Testis (tissue), 3 donors: Measurements from ENCODE around the gene ABCA5. TPM values are rescaled to one million over a fixed set of nuclear protein-coding genes. Genes with fewer than 3 reads are reported as not detected.

Experiments used
- DNase-seq: peaks from one replicate; pipeline ENCODE4 v3.0.0-alpha.2; 2019
- H3K27ac ChIP-seq, 2 donors: fragments of 200-600 bp; sonication (generic); one replicate each; pipeline ENCODE4 v1.5.1; 2019
- H3K27me3 ChIP-seq: fragments of 200-600 bp; sonication (generic); one replicate; pipeline ENCODE4 v1.5.1; 2019
- H3K36me3 ChIP-seq: fragments of 200-600 bp; sonication (generic); one replicate; pipeline ENCODE4 v1.5.1; 2017; ENCODE audit warnings: low read depth; ENCODE audit errors: missing control alignments
- H3K4me1 ChIP-seq: fragments of 200-600 bp; sonication (generic); one replicate; pipeline ENCODE4 v1.5.1; 2019
- H3K4me3 ChIP-seq, 2 donors: fragments of 200-600 bp; sonication (generic); one replicate each; pipeline ENCODE4 v1.5.1; 2017 to 2019
- H3K9me3 ChIP-seq: fragments of 200-600 bp; sonication (generic); one replicate; pipeline ENCODE4 v1.5.1; 2017
- CTCF ChIP-seq, 3 experiments: fragments of 450-650 bp in 2 of 3; fragments of 200-600 bp in 1 of 3; sonication (generic) in 1 of 3; IDR thresholded peaks; one replicate each; pipeline ENCODE4 v1.5.1; 2016 to 2019; ENCODE audit warnings: antibody characterized with exemption in 3 of 3, mild to moderate bottlenecking in 2 of 3, moderate library complexity in 1 of 3
- POLR2A ChIP-seq: fragments of 450-650 bp; IDR thresholded peaks from one replicate; pipeline ENCODE4 v1.6.1; 2017; ENCODE audit warnings: antibody characterized with exemption, mild to moderate bottlenecking, moderate library complexity
- WGBS, 2 donors: methylation state at CpG; one replicate each; pipeline ENCODE4 v1.1.5; 2018; 5-methylcytosine and 5-hydroxymethylcytosine counted together
- intact Hi-C: fragments of 100-400 bp; cut with DNase I; formaldehyde crosslinking; loops from one replicate; pipeline ENCODE4 v1.15.1; 2023; ENCODE audit warnings: low total_unique reads
- polyA plus RNA-seq: library from polyadenylated mRNA; stranded (reverse); fragments of 350-450 nt; fragmentation: Illumina TruSeq; extraction: RNeasy Lipid Tissue Mini Kit (QIAGEN cat#74804); gene quantifications from one replicate; pipeline ENCODE4 v1.2.3, GENCODE V29; 2014; ENCODE audit warnings: low read depth, low replicate concordance; ENCODE audit not compliant: insufficient read depth
- total RNA-seq, 2 donors: library from RNA; depleted of rRNA; stranded (reverse); fragments of >200 nt; gene quantifications; one replicate each; pipeline ENCODE4 v1.2.3, GENCODE V29; 2016

Gene ABCA5
- total and polyA plus RNA-seq, 3 donors from 2014 or later, result 22.6 to 59.8 (median 50.6) TPM

GRCh38 chr17:69323806-69324205 is 3.1 kb downstream of the ABCA5 start:
- peaks cover 7% of the 10 kb centered on the region for H3K4me1 ChIP-seq
- DNase-seq, result no peak
- no peak overlapping the region for H3K27ac ChIP-seq
- no peaks in the 10 kb centered on the region for H3K36me3 ChIP-seq
- no peaks in the 10 kb centered on the region for H3K27me3 ChIP-seq
- intact Hi-C loops, result no loop called here
- no peak overlapping the region for H3K4me3 ChIP-seq
- WGBS, 2 donors, result 54 to 58% methylated on average over 1 of the region's 1 CpG
- TF ChIP-seq POLR2A (no peak), CTCF (IDR thresholded peaks at IDR 0.05) (no peak)
- H3K9me3 ChIP-seq, result no peaks in the 10 kb centered on the region

GRCh38 chr17:69320908-69321238 is 6.1 kb downstream of the ABCA5 start:
- no peaks in the 10 kb centered on the region for H3K9me3 ChIP-seq
- 90 to 97% methylated on average over 4 of the region's 4 CpGs for WGBS, 2 donors
- H3K4me1 ChIP-seq, result peaks cover 6% of the 10 kb centered on the region
- no peaks in the 10 kb centered on the region for H3K36me3 ChIP-seq
- intact Hi-C loops, result no loop called here
- no peak for DNase-seq
- no peak for TF ChIP-seq CTCF (IDR thresholded peaks at IDR 0.05)
- no peak for TF ChIP-seq POLR2A
- H3K27me3 ChIP-seq, result no peaks in the 10 kb centered on the region
- no peak overlapping the region for H3K4me3 ChIP-seq
- H3K27ac ChIP-seq, result no peak overlapping the region

- Histone ChIP-seq H3K27ac (no peak overlapping the region), H3K4me1 (peaks cover under 1% of the 10 kb centered on the region), H3K9me3 (no peaks in the 10 kb centered on the region), H3K36me3 (no peaks in the 10 kb centered on the region), H3K4me3 (no peak overlapping the region), H3K27me3 (no peaks in the 10 kb centered on the region)
- DNase-seq, result no peak
- TF ChIP-seq POLR2A (no peak), CTCF (IDR thresholded peaks at IDR 0.05) (no peak)
- intact Hi-C loops, result no loop called here
- 67 to 71% methylated on average over 5 of the region's 5 CpGs for WGBS, 2 donors
Measured at GRCh38 chr17:69320210-69320907, 6.6 kb downstream of the ABCA5 start.

- H3K4me3 ChIP-seq, result no peak overlapping the region
- WGBS, 2 donors, result 87 to 93% methylated on average over 1 of the region's 1 CpG
- peaks cover 5% of the 10 kb centered on the region for H3K4me1 ChIP-seq
- H3K27me3 ChIP-seq, result no peaks in the 10 kb centered on the region
- intact Hi-C loops, result no loop called here
- TF ChIP-seq CTCF (IDR thresholded peaks at IDR 0.05) (no peak), POLR2A (no peak)
- no peak for DNase-seq
- H3K36me3 ChIP-seq, result no peaks in the 10 kb centered on the region
- no peaks in the 10 kb centered on the region for H3K9me3 ChIP-seq
- no peak overlapping the region for H3K27ac ChIP-seq
Measured at GRCh38 chr17:69317625-69318024, 9.3 kb downstream of the ABCA5 start.
